NCI-H2029 treated with DMSO at 0.1 percent for 48 hours (cell line): ENCODE results near the gene LYPD4.
A peak's percentile ranks its signal among the peaks of the same experiment; 100 is the strongest.
"Not testable (repeated sequence)": the region's sequence is repeated elsewhere in the genome, so short reads cannot be mapped to it uniquely, and the experiment has no call there.

Source experiments
- DNase-seq: peaks from one replicate; lab custom pipeline; 2025; lab: John Stamatoyannopoulos, UW

The LYPD4 gene

GRCh38 chr19:41844601-41845000, at the start of gene LYPD4:
Gene LYPD4, minus strand, starts transcription at chr19:41844683. Its CDS starts 5,398 bp downstream, at chr19:41839285.
- no peak for DNase-seq

- DNase-seq = no peak
Observed at GRCh38 chr19:41893899-41894298, 49.4 kb upstream of the LYPD4 start.

GRCh38 chr19:41892173-41892902, 47.9 kb upstream of the LYPD4 start:
- no peak for DNase-seq

GRCh38 chr19:41890936-41891335, 46.5 kb upstream of the LYPD4 start:
- DNase-seq = no peak

- DNase-seq = no peak
Observed at GRCh38 chr19:41889896-41890295, 45.4 kb upstream of the LYPD4 start.

- DNase-seq = no peak
Observed at GRCh38 chr19:41888926-41889325, 44.4 kb upstream of the LYPD4 start.

- peak; percentile 42 for DNase-seq
Observed at GRCh38 chr19:41887711-41888382, 43.4 kb upstream of the LYPD4 start.

- no peak for DNase-seq
Observed at GRCh38 chr19:41886761-41887710, 42.6 kb upstream of the LYPD4 start.

GRCh38 chr19:41883821-41884733, 39.6 kb upstream of the LYPD4 start:
- DNase-seq = peak; percentile 91

- DNase-seq = no peak
Observed at GRCh38 chr19:41883463-41883820, 39.0 kb upstream of the LYPD4 start.

- DNase-seq = no peak
Observed at GRCh38 chr19:41882568-41883462, 38.3 kb upstream of the LYPD4 start, which contains the start of gene ARHGEF1. Gene ARHGEF1, plus strand, starts transcription at chr19:41883184. Its CDS starts 4,899 bp downstream, at chr19:41888083.

GRCh38 chr19:41880329-41880708, 35.8 kb upstream of the LYPD4 start:
- DNase-seq = no peak

GRCh38 chr19:41879670-41880328, 35.3 kb upstream of the LYPD4 start:
- DNase-seq = no peak

GRCh38 chr19:41879080-41879479, 34.6 kb upstream of the LYPD4 start:
- DNase-seq = no peak

GRCh38 chr19:41877916-41878905, 33.7 kb upstream of the LYPD4 start:
- DNase-seq = no peak

GRCh38 chr19:41876847-41877832, 32.7 kb upstream of the LYPD4 start, which contains the start of gene CD79A:
Gene CD79A, plus strand, starts transcription at chr19:41877279. Its CDS starts 26 bp downstream, at chr19:41877305.
- no peak for DNase-seq

GRCh38 chr19:41875973-41876372, 31.5 kb upstream of the LYPD4 start:
- not testable (repeated sequence) for DNase-seq
